ENCODE results near the gene FAM89B.

GRCh38 chr11:65598258-65598699, 25.9 kb downstream of the FAM89B start:
- TF ChIP-seq CTCF (IDR thresholded peaks at IDR 0.05; ENCODE audit: insufficient read depth, low read depth, low read length) (no peak), EZH2 (IDR thresholded peaks at IDR 0.05; ENCODE audit: insufficient read depth, low read length) (no peak)

Measured in astrocyte (in vitro differentiated cells and primary cell).